ENCODE data around the gene GABBR2.

Gene GABBR2

GRCh38 chr9:98708933-98709911 is at the start of gene GABBR2:
Gene GABBR2, minus strand, starts transcription at chr9:98708935. Its CDS starts 198 bp downstream, at chr9:98708737.
- no peak within 1 kb of the TSS for H3K9ac ChIP-seq (ENCODE audit: low read length)
- no peak for TF ChIP-seq EZH2phosphoT487 (IDR thresholded peaks at IDR 0.05; ENCODE audit: low read length)
- no peak for TF ChIP-seq CTCF (IDR thresholded peaks at IDR 0.05; ENCODE audit: low read length)
- TF ChIP-seq EZH2 (optimal IDR thresholded peaks at IDR 0.05; ENCODE audit: low read depth, low read length), result no peak
- no peaks in the 10 kb centered on the region for H3K9me3 ChIP-seq (replicated peaks; ENCODE audit: insufficient read depth, low read length)
- H3K36me3 ChIP-seq (replicated peaks; ENCODE audit: insufficient read depth, low read length), result no peaks in the 10 kb centered on the region
- DNase-seq, result no peak
- H3K4me3 ChIP-seq (ENCODE audit: low read length), result no peak within 1 kb of the TSS
- H2AFZ ChIP-seq (ENCODE audit: low read length), result no peak within 1 kb of the TSS
- no peaks in the 10 kb centered on the region for H3K27me3 ChIP-seq (replicated peaks; ENCODE audit: insufficient read depth, low read length)
- H3K9me2 ChIP-seq (replicated peaks; ENCODE audit: insufficient read depth, low read length), result no peaks in the 10 kb centered on the region
- no peaks in the 10 kb centered on the region for H4K20me1 ChIP-seq (ENCODE audit: insufficient read depth, low read length)
- no peaks in the 10 kb centered on the region for H3F3A ChIP-seq (ENCODE audit: insufficient read depth, low read length)
- H3K4me2 ChIP-seq (ENCODE audit: low read depth, low read length), result no peak within 1 kb of the TSS
- no peaks in the 10 kb centered on the region for H3K79me2 ChIP-seq (ENCODE audit: low read length)
- no peak within 1 kb of the TSS for H3K27ac ChIP-seq (ENCODE audit: low read length)
- H3K4me1 ChIP-seq (ENCODE audit: low read length), result no peaks in the 10 kb centered on the region

- Histone ChIP-seq H3K36me3 (replicated peaks; ENCODE audit: insufficient read depth, low read length) (no peaks in the 10 kb centered on the region), H3K4me1 (ENCODE audit: low read length) (no peaks in the 10 kb centered on the region), H3K27me3 (replicated peaks; ENCODE audit: insufficient read depth, low read length) (no peaks in the 10 kb centered on the region), H3K4me3 (ENCODE audit: low read length) (no peak overlapping the region), H3K9me2 (replicated peaks; ENCODE audit: insufficient read depth, low read length) (no peaks in the 10 kb centered on the region), H3F3A (ENCODE audit: insufficient read depth, low read length) (no peaks in the 10 kb centered on the region), H2AFZ (ENCODE audit: low read length) (no peak overlapping the region), H3K9ac (ENCODE audit: low read length) (no peak overlapping the region), H4K20me1 (ENCODE audit: insufficient read depth, low read length) (no peaks in the 10 kb centered on the region), H3K4me2 (ENCODE audit: low read depth, low read length) (no peak overlapping the region), H3K9me3 (replicated peaks; ENCODE audit: insufficient read depth, low read length) (no peaks in the 10 kb centered on the region), H3K27ac (ENCODE audit: low read length) (no peak overlapping the region), H3K79me2 (ENCODE audit: low read length) (no peaks in the 10 kb centered on the region)
- no peak for DNase-seq
- no peak for TF ChIP-seq EZH2 (optimal IDR thresholded peaks at IDR 0.05; ENCODE audit: low read depth, low read length)
- no peak for TF ChIP-seq CTCF (IDR thresholded peaks at IDR 0.05; ENCODE audit: low read length)
- TF ChIP-seq EZH2phosphoT487 (IDR thresholded peaks at IDR 0.05; ENCODE audit: low read length), result no peak
Observed at GRCh38 chr9:98755006-98755618, 46.4 kb upstream of the GABBR2 start.

- Histone ChIP-seq H3K4me3 (ENCODE audit: low read length) (no peak overlapping the region), H3K4me1 (ENCODE audit: low read length) (no peaks in the 10 kb centered on the region), H3K27me3 (replicated peaks; ENCODE audit: insufficient read depth, low read length) (no peaks in the 10 kb centered on the region), H3K9me3 (replicated peaks; ENCODE audit: insufficient read depth, low read length) (no peaks in the 10 kb centered on the region), H2AFZ (ENCODE audit: low read length) (no peak overlapping the region), H3K79me2 (ENCODE audit: low read length) (no peaks in the 10 kb centered on the region), H3K36me3 (replicated peaks; ENCODE audit: insufficient read depth, low read length) (no peaks in the 10 kb centered on the region), H3K9me2 (replicated peaks; ENCODE audit: insufficient read depth, low read length) (no peaks in the 10 kb centered on the region), H3K27ac (ENCODE audit: low read length) (no peak overlapping the region), H3F3A (ENCODE audit: insufficient read depth, low read length) (no peaks in the 10 kb centered on the region), H3K4me2 (ENCODE audit: low read depth, low read length) (no peak overlapping the region), H4K20me1 (ENCODE audit: insufficient read depth, low read length) (no peaks in the 10 kb centered on the region), H3K9ac (ENCODE audit: low read length) (no peak overlapping the region)
- no peak for DNase-seq
- no peak for TF ChIP-seq EZH2phosphoT487 (IDR thresholded peaks at IDR 0.05; ENCODE audit: low read length)
- no peak for TF ChIP-seq CTCF (IDR thresholded peaks at IDR 0.05; ENCODE audit: low read length)
- no peak for TF ChIP-seq EZH2 (optimal IDR thresholded peaks at IDR 0.05; ENCODE audit: low read depth, low read length)
Observed at GRCh38 chr9:98751210-98751609, 42.5 kb upstream of the GABBR2 start.

All from MM.1S (cell line).